Mammary epithelial cell (primary cell): ENCODE measurements around the gene TGDS.

Experiments used
- CTCF ChIP-seq, 2 donors: IDR thresholded peaks in 1 of 2; conservative IDR thresholded peaks in 1 of 2; 2 replicates each; pipeline ENCODE4 v1.5.1; 2011 to 2012; ENCODE audit warnings: inconsistent platforms in 2 of 2, low read length in 2 of 2, mild to moderate bottlenecking in 2 of 2, control low read depth in 1 of 2, low read depth in 1 of 2; ENCODE audit not compliant: insufficient read depth in 1 of 2; ENCODE audit errors: extremely low read depth in 1 of 2
- EZH2 ChIP-seq: IDR thresholded peaks from 2 replicates; pipeline ENCODE4 v1.6.1; 2012; ENCODE audit warnings: low read length, inconsistent platforms, borderline replicate concordance

- TF ChIP-seq CTCF (conservative IDR thresholded peaks at IDR 0.05 in 1 of 2, IDR thresholded peaks at IDR 0.05 in 1 of 2; ENCODE audit: extremely low read depth in 1 of 2, insufficient read depth in 1 of 2, low read depth in 1 of 2, low read length in 2 of 2) (no peak), EZH2 (no peak)
Measured at GRCh38 chr13:94568443-94568842, 27.5 kb downstream of the TGDS start.
